Adrenal gland (tissue), 12 donors: ENCODE results near the gene PAN3. TPM values are rescaled to one million over a fixed set of nuclear protein-coding genes. Genes with fewer than 3 reads are reported as not detected.

Experiments
- DNase-seq, 7 donors: peaks; one replicate each; pipeline ENCODE4 v3.0.0-alpha.2; 2019 to 2020
- H3K27ac ChIP-seq, 5 donors: fragments of 200-600 bp; sonication (generic) in 4 of 5; 1 replicate in 3 of 5; 2 replicates in 2 of 5; pipeline versions ENCODE4 v1.5.1 to v1.8.0; 2016 to 2020; ENCODE audit warnings: mild to moderate bottlenecking in 1 of 5
- H3K27me3 ChIP-seq: fragments of 200-600 bp; 2 replicates; pipeline ENCODE4 v1.8.0; 2021
- H3K36me3 ChIP-seq, 2 donors: fragments of 200-600 bp; replicated peaks in 1 of 2; 1 replicate in 1 of 2; 2 replicates in 1 of 2; pipeline versions ENCODE4 v1.5.1 to v1.8.0; 2018 to 2022
- H3K4me1 ChIP-seq, 2 donors: fragments of 200-600 bp; replicated peaks in 1 of 2; 1 replicate in 1 of 2; 2 replicates in 1 of 2; pipeline versions ENCODE4 v1.5.1 to v1.8.0; 2018 to 2021
- H3K4me3 ChIP-seq, 4 donors: fragments of 200-600 bp; sonication (generic) in 3 of 4; one replicate each; pipeline ENCODE4 v1.5.1; 2016 to 2018
- H3K9me3 ChIP-seq, 3 donors: fragments of 200-600 bp; sonication (generic) in 1 of 3; replicated peaks in 1 of 3; 1 replicate in 2 of 3; 2 replicates in 1 of 3; pipeline versions ENCODE4 v1.5.1 to v1.8.0; 2016 to 2021
- POLR2A ChIP-seq, 2 donors: fragments of 450-650 bp; IDR thresholded peaks; one replicate each; pipeline ENCODE4 v1.6.1; 2017; ENCODE audit warnings: antibody characterized with exemption in 2 of 2, mild to moderate bottlenecking in 2 of 2, moderate library complexity in 1 of 2
- WGBS, 4 donors: extraction: QIAGEN DNeasy Blood & Tissue Kit in 2 of 4; methylation state at CpG; one replicate each; pipeline versions ENCODE4 v1.1.5 to v1.1.7; 2013 to 2017; 5-methylcytosine and 5-hydroxymethylcytosine counted together
- intact Hi-C, 2 donors: fragments of 100-400 bp; cut with DNase I; formaldehyde crosslinking; loops; one replicate each; pipeline versions ENCODE4 v1.14.1 to v1.15.0; 2022 to 2023
- polyA plus RNA-seq, 3 donors: library from polyadenylated mRNA; stranded (reverse); fragments of 200-250 nt in 2 of 3; fragments of 350-450 nt in 1 of 3; fragmentation: Illumina TruSeq in 1 of 3; extraction: RNeasy Lipid Tissue Mini Kit (QIAGEN cat#74804) in 1 of 3; gene quantifications; one replicate each; pipeline ENCODE4 v1.2.3, GENCODE V29; 2013 to 2014
- small RNA-seq, 2 donors: library from RNA; depleted of rRNA; stranded (forward); fragments of <200 nt; gene quantifications; one replicate each; pipeline ENCODE3, GENCODE V24; 2016
- total RNA-seq, 9 donors: library from RNA; depleted of rRNA in 4 of 9; stranded (reverse); fragments of >200 nt in 4 of 9; fragments of 120-200 nt in 1 of 9; fragmentation: NEBNext Ultra II Directional in 1 of 9; extraction: Animal tissue kit (Norgen Biotek cat#: 25700) in 1 of 9; gene quantifications; one replicate each; pipeline versions ENCODE4 v1.1.0 to v1.2.4, GENCODE V29; 2013 to 2023
- TF ChIP-seq, protein P1 (sequence below), 6 experiments: fragments of 450-650 bp in 4 of 6; fragments of 200-600 bp in 2 of 6; sonication (generic) in 1 of 6; IDR thresholded peaks; 1 replicate in 5 of 6; 2 replicates in 1 of 6; pipeline versions ENCODE4 v1.5.1 to v1.8.0; 2016 to 2021; ENCODE audit warnings: antibody characterized with exemption in 6 of 6, mild to moderate bottlenecking in 2 of 6, moderate library complexity in 1 of 6
- donor health status: healthy with polysubstance abuse.
- donor health status: Bipolar disorder and iron deficiency.
- donor health status: DM: yes; HTN: yes; CAD: no.
- donor health status: DM: no; HTN: no; CAD: no.
- donor health status: DM: no; HTN: no; CAD: no.
- donor health status: DM: yes; HTN: yes; CAD: no.

Gene PAN3
- total and polyA plus RNA-seq, 12 donors, result 13.3 to 31.4 (median 23.7) TPM

DNA sequence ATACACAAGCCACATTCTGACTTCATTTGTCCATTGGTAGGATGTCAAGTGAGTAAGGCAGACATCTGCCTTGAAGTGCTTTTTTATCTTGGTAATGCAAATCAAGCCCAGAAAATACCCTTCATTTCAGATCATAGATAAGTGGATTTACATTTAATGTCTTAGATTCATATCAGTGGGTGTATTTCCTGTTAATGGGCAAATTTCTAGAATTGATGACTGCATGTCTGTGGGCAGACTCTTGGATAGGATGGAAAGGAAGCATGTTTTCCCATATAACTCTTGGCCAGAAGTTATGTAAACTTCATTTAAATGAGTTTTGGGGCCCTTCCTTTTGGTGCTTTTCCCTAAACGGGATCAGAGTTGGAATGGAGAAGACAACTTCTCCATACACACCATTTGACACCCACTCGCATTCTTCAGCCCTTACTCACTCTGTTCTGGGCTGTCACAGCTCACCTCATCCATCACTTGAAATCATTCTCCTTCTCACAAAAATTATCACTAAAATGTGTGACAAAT is 202.0 kb downstream of the PAN3 start:
- no peaks in the 10 kb centered on the region for H3K36me3 ChIP-seq
- H3K27me3 ChIP-seq, result peaks cover 6% of the 10 kb centered on the region
- intact Hi-C loops, result no loop called here
- DNase-seq, result no peak
- no peaks in the 10 kb centered on the region for H3K4me1 ChIP-seq
- no peak overlapping the region for H3K4me3 ChIP-seq
- H3K27ac ChIP-seq, result no peak overlapping the region
- TF ChIP-seq POLR2A (IDR thresholded peaks at IDR 0.05), result no peak
- TF ChIP-seq, protein P1, sequence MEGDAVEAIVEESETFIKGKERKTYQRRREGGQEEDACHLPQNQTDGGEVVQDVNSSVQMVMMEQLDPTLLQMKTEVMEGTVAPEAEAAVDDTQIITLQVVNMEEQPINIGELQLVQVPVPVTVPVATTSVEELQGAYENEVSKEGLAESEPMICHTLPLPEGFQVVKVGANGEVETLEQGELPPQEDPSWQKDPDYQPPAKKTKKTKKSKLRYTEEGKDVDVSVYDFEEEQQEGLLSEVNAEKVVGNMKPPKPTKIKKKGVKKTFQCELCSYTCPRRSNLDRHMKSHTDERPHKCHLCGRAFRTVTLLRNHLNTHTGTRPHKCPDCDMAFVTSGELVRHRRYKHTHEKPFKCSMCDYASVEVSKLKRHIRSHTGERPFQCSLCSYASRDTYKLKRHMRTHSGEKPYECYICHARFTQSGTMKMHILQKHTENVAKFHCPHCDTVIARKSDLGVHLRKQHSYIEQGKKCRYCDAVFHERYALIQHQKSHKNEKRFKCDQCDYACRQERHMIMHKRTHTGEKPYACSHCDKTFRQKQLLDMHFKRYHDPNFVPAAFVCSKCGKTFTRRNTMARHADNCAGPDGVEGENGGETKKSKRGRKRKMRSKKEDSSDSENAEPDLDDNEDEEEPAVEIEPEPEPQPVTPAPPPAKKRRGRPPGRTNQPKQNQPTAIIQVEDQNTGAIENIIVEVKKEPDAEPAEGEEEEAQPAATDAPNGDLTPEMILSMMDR (IDR thresholded peaks at IDR 0.05), result no peak
- no peaks in the 10 kb centered on the region for H3K9me3 ChIP-seq
- WGBS, 4 donors, result 63 to 83% (median 75%) methylated on average over 2 of the region's 2 CpGs

DNA sequence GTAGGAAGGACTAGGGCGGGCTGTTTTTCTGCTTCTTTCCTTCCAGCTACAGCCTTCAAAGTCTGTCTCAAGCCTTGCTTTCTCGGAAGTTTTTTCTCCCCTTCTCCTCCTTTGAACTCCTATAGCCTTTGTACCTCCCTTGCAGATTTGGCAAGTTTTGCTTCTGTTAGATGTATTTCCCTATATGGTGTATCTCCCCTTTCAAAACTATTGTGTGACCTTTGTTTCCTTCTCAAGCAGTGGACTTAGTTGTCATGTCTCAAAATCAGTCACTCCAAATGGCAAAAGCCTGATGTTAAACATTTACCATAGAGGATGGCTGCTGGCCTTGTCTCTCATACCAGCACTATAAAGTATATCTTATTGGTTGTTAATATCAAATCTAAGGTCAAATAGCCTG is 203.9 kb downstream of the PAN3 start:
- H3K4me3 ChIP-seq, result no peak overlapping the region
- intact Hi-C loops, result no loop called here
- no peak overlapping the region for H3K27ac ChIP-seq
- 71 to 88% (median 85%) methylated on average over 2 of the region's 2 CpGs for WGBS, 4 donors
- no peaks in the 10 kb centered on the region for H3K27me3 ChIP-seq
- no peaks in the 10 kb centered on the region for H3K9me3 ChIP-seq
- no peaks in the 10 kb centered on the region for H3K36me3 ChIP-seq
- TF ChIP-seq, protein P1 (IDR thresholded peaks at IDR 0.05), result no peak
- no peak for TF ChIP-seq POLR2A (IDR thresholded peaks at IDR 0.05)
- H3K4me1 ChIP-seq, result no peaks in the 10 kb centered on the region
- DNase-seq, result no peak

DNA sequence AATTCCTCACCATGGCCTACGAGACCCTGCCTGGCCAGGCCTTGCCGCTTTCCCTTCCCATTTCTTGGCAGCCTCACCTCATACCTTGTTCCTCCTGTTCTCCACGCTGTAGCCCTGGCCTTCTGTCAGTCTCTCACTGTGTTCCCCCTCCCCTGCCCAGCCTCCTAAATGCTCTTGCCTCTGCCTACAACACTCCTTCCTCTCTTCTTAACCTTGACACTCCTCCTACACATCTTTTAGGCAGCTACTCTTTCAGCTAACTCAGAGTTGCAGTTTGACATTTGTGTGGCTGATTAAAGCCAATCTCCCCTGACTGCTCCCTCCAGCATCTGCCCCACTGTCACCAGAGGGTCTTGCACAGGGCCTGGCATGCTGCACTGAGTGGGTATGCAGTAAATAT is 205.8 kb downstream of the PAN3 start:
- Histone ChIP-seq H3K4me1 (no peaks in the 10 kb centered on the region), H3K27me3 (no peaks in the 10 kb centered on the region), H3K27ac (no peak overlapping the region), H3K36me3 (no peaks in the 10 kb centered on the region), H3K9me3 (no peaks in the 10 kb centered on the region), H3K4me3 (no peak overlapping the region)
- 74 to 85% (median 76%) methylated on average over 3 of the region's 3 CpGs for WGBS, 4 donors
- TF ChIP-seq, protein P1 (IDR thresholded peaks at IDR 0.05), result no peak
- no peak for TF ChIP-seq POLR2A (IDR thresholded peaks at IDR 0.05)
- no peak for DNase-seq
- intact Hi-C loops, result no loop called here

Small RNA genes within 50 kb of the gene (small RNA-seq; reads per million reads assigned to genes)
- 0 reads per million in 2 donors for gene RNU6-82P

Other genes with a start within 250 kb of the PAN3 start
- gene PDX1, start 218.5 kb upstream of the PAN3 start, total RNA-seq, result not detected
- not detected for gene PDX1, start 218.5 kb upstream of the PAN3 start, polyA plus RNA-seq
- under 1 TPM in 1 of 9 donors, not detected in 8; 0.14 TPM for gene CDX2, start 169.2 kb upstream of the PAN3 start, total RNA-seq
- under 1 TPM in 1 of 3 donors, not detected in 2; 0.08 TPM for gene CDX2, start 169.2 kb upstream of the PAN3 start, polyA plus RNA-seq
- not detected for gene URAD, start 149.9 kb upstream of the PAN3 start, total RNA-seq
- not detected for gene URAD, start 149.9 kb upstream of the PAN3 start, polyA plus RNA-seq
- 1 to 10 TPM in 1 of 9 donors, under 1 TPM in 8; 0.06 to 1.0 (median 0.27) TPM for gene FLT3, start 38.0 kb upstream of the PAN3 start, total RNA-seq
- gene FLT3, start 38.0 kb upstream of the PAN3 start, polyA plus RNA-seq, result under 1 TPM; 0.13 to 0.64 (median 0.22) TPM